SK-N-SH (cell line): ENCODE data around the gene OR2H1. TPM values are rescaled to one million over a fixed set of nuclear protein-coding genes. Genes with fewer than 3 reads are reported as not detected.

ENCODE experiments used
- CTCF ChIA-PET: fragments of 300-600, 350-600 bp; formaldehyde crosslinking; extraction: SDS; loops from one replicate; lab custom pipeline; 2021; lab: Yijun Ruan, JAX
- POLR2A ChIA-PET: fragments of 350-600 bp; sonication (Branson Sonifier 250); formaldehyde crosslinking; extraction: SDS; loops from one replicate; lab custom pipeline; 2020; ENCODE audit warnings: antibody characterized with exemption, inconsistent platforms; lab: Yijun Ruan, JAX
- DNase-seq: peaks from one replicate; pipeline ENCODE4 v3.0.0; 2012
- H2AFZ ChIP-seq: fragments of 200-600 bp; sonication (generic); 2 replicates; pipeline ENCODE4 v1.8.1; 2016; ENCODE audit warnings: antibody characterized with exemption, mild to moderate bottlenecking, low read depth
- H3F3A ChIP-seq: fragments of 200-600 bp; sonication (generic); replicated peaks from 2 replicates; pipeline ENCODE3; 2016; ENCODE audit warnings: antibody characterized with exemption, mild to moderate bottlenecking; ENCODE audit not compliant: insufficient read depth
- H3K27ac ChIP-seq, 2 experiments: fragments of 200-500 bp in 1 of 2; fragments of 200-600 bp in 1 of 2; sonication (Bioruptor generic) in 1 of 2; sonication (generic), shearing (Covaris generic) in 1 of 2; 2 replicates each; pipeline versions ENCODE4 v1.5.1 to v1.6.1; 2014 to 2016; ENCODE audit warnings: low read depth in 2 of 2, inconsistent platforms in 1 of 2, low read length in 1 of 2, mild to moderate bottlenecking in 1 of 2, mixed read lengths in 1 of 2
- H3K27me3 ChIP-seq: fragments of 200-600 bp; sonication (generic), shearing (Covaris generic); 2 replicates; pipeline ENCODE4 v1.6.1; 2016; ENCODE audit warnings: mixed run types; ENCODE audit not compliant: insufficient read depth
- H3K36me3 ChIP-seq, 2 experiments: fragments of 200-500 bp in 1 of 2; fragments of 200-600 bp in 1 of 2; sonication (Bioruptor generic) in 1 of 2; sonication (generic) in 1 of 2; replicated peaks in 1 of 2; 2 replicates each; pipeline versions ENCODE3 to v1.5.1; 2014 to 2016; ENCODE audit warnings: low read length in 1 of 2, mild to moderate bottlenecking in 1 of 2; ENCODE audit not compliant: insufficient read depth in 2 of 2, control insufficient read depth in 1 of 2
- H3K4me1 ChIP-seq, 2 experiments: fragments of 200-500 bp in 1 of 2; fragments of 200-600 bp in 1 of 2; sonication (Bioruptor generic) in 1 of 2; sonication (generic), shearing (Covaris generic) in 1 of 2; 2 replicates each; pipeline versions ENCODE4 v1.5.1 to v1.6.1; 2014 to 2016; ENCODE audit warnings: low read depth in 1 of 2, low read length in 1 of 2, mixed run types in 1 of 2; ENCODE audit not compliant: insufficient read depth in 2 of 2, control insufficient read depth in 1 of 2
- H3K4me2 ChIP-seq: fragments of 200-600 bp; sonication (generic), shearing (Covaris generic); 2 replicates; pipeline ENCODE4 v1.6.1; 2017; ENCODE audit warnings: mixed run types
- H3K4me3 ChIP-seq, 2 experiments: fragments of 200-500 bp in 1 of 2; fragments of 200-600 bp in 1 of 2; sonication (Bioruptor generic) in 1 of 2; sonication (generic), shearing (Covaris generic) in 1 of 2; 2 replicates each; pipeline versions ENCODE4 v1.5.1 to v1.8.1; 2014 to 2016; ENCODE audit warnings: low read depth in 2 of 2, inconsistent platforms in 1 of 2, low read length in 1 of 2, mild to moderate bottlenecking in 1 of 2, mixed read lengths in 1 of 2, moderate library complexity in 1 of 2
- H3K79me2 ChIP-seq: fragments of 200-600 bp; sonication (generic); 2 replicates; pipeline ENCODE4 v1.8.1; 2017; ENCODE audit warnings: mild to moderate bottlenecking; ENCODE audit not compliant: insufficient read depth
- H3K9ac ChIP-seq: fragments of 200-600 bp; sonication (generic); 2 replicates; pipeline ENCODE4 v1.6.1; 2017; ENCODE audit warnings: mixed run types
- H3K9me2 ChIP-seq: fragments of 200-600 bp; sonication (generic); 2 replicates; pipeline ENCODE4 v1.6.1; 2017; ENCODE audit warnings: mixed run types
- H3K9me3 ChIP-seq: fragments of 200-600 bp; sonication (generic); 2 replicates; pipeline ENCODE4 v1.6.1; 2017; ENCODE audit warnings: mixed run types, mild to moderate bottlenecking, moderate library complexity
- H4K20me1 ChIP-seq: fragments of 200-600 bp; sonication (generic); 2 replicates; pipeline ENCODE4 v1.6.1; 2017; ENCODE audit warnings: mild to moderate bottlenecking, mixed run types; ENCODE audit not compliant: insufficient read depth
- ELF1 ChIP-seq: IDR thresholded peaks from 2 replicates; pipeline ENCODE4 v1.4.0; 2012
- EZH2phosphoT487 ChIP-seq: fragments of 200-600 bp; sonication (generic); IDR thresholded peaks from 2 replicates; pipeline ENCODE4 v1.6.1; 2017; ENCODE audit warnings: low read depth, mixed run types, mild to moderate bottlenecking, antibody characterized with exemption, moderate library complexity, borderline replicate concordance
- GABPA ChIP-seq: IDR thresholded peaks from 2 replicates; pipeline ENCODE4 v1.4.0; 2012; ENCODE audit warnings: low read depth, mild to moderate bottlenecking
- GATA2 ChIP-seq: sonication (generic); formaldehyde crosslinking; IDR thresholded peaks from 2 replicates; pipeline ENCODE4 v1.5.0; 2020; ENCODE audit warnings: mild to moderate bottlenecking, missing genetic modification reagents
- NRF1 ChIP-seq: IDR thresholded peaks from 2 replicates; pipeline ENCODE4 v1.6.1; 2012; ENCODE audit warnings: low read depth, mild to moderate bottlenecking, low read length
- POLR2AphosphoS5 ChIP-seq: IDR thresholded peaks from 2 replicates; pipeline ENCODE4 v1.6.1; 2012; ENCODE audit warnings: low read depth, low read length
- RAD21 ChIP-seq: IDR thresholded peaks from 2 replicates; pipeline ENCODE4 v1.6.1; 2012; ENCODE audit warnings: mild to moderate bottlenecking, low read length
- WGBS: methylation state at CpG from one replicate; pipeline ENCODE4 v1.1.6; 2017; ENCODE audit warnings: low lambda C conversion rate; 5-methylcytosine and 5-hydroxymethylcytosine counted together
- polyA plus RNA-seq, 3 experiments: library from polyadenylated mRNA; depleted of rRNA; stranded (reverse); fragments of >200 nt; gene quantifications; 2 replicates each; pipeline ENCODE4 v1.2.3, GENCODE V29; 2012
- TF ChIP-seq, protein P1 (sequence below): IDR thresholded peaks from 2 replicates; pipeline ENCODE4 v1.4.0; 2012; ENCODE audit warnings: low read depth, borderline replicate concordance
- TF ChIP-seq, protein P2 (sequence below): fragments of 200-600 bp; sonication (generic); IDR thresholded peaks from 2 replicates; pipeline ENCODE4 v1.6.1; 2017; ENCODE audit warnings: antibody characterized with exemption, mild to moderate bottlenecking, moderate library complexity

OR2H1 gene
- not detected in 2 replicates for polyA plus RNA-seq (2012; rRNA removed)
- polyA plus RNA-seq (2012; cell fraction: cytosol; rRNA removed): not detected in 2 replicates
- polyA plus RNA-seq (2012; cell fraction: nucleus; rRNA removed): not detected in 2 replicates

DNA sequence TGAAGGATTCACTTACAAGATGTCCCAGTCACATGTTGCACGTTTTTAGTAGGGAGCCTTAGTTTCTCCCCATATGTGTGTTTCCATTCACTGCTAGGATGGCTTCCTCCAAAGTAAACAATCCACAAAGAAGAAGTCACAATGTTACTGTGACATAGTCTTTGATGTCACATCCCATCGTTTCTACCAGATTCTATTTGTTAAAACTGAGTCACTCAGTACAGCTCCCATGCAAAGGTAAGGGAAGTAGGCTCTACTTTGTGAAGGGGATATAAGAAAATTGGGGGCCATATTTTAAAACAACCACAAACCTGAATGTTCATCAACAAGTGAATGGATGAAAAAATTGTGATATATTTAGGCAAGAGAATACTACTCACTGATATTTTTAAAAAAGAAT, at the start of gene OR2H1, which contains the start of gene OR11A1:
TSS of gene OR2H1 (plus strand) at position 185 of the 400 bp plus-strand sequence. CDS start 4,615 bp downstream, outside the sequence.
TSS of gene OR11A1 (minus strand) at position 101 of the 400 bp plus-strand sequence. CDS start 29,430 bp downstream, outside the sequence.
- H3K27me3 ChIP-seq: peaks cover 28% of the 10 kb centered on the region; the same call in 1 of the 2 replicates
- no peak for DNase-seq
- no peak for TF ChIP-seq RAD21
- no peak for TF ChIP-seq GATA2 (CRISPR knock-in tag)
- TF ChIP-seq ELF1: no peak
- no peak for TF ChIP-seq EZH2phosphoT487
- TF ChIP-seq, protein P1, sequence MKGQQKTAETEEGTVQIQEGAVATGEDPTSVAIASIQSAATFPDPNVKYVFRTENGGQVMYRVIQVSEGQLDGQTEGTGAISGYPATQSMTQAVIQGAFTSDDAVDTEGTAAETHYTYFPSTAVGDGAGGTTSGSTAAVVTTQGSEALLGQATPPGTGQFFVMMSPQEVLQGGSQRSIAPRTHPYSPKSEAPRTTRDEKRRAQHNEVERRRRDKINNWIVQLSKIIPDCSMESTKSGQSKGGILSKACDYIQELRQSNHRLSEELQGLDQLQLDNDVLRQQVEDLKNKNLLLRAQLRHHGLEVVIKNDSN: no peak

DNA sequence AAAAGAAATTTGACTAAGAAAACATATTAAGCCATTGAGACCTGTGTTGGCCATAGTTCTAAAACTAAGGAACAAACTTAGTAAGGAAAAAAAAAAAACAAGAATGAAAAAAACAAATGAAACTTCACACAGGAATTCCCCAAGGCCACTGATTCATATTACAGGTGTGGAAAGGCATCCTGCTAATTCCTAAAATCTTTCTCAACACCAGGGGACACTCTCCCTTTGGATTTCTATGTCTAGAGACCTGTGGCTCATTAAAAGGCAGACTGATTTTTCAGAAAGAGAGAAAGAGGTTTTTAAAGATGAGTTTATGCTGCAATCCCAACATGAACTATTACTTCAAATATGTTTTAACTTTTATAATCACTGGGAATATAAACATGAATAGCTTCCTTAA, 42.4 kb upstream of the OR2H1 start, which contains the start of gene OR12D1:
TSS of gene OR12D1 (plus strand) at position 341 of the 400 bp plus-strand sequence.
- no peak within 1 kb of the TSS for H3K9ac ChIP-seq
- no peaks in the 10 kb centered on the region for H3K27me3 ChIP-seq
- TF ChIP-seq GABPA: no peak
- no peak for TF ChIP-seq NRF1
- TF ChIP-seq, protein P1: no peak
- no peak for TF ChIP-seq POLR2AphosphoS5
- TF ChIP-seq, protein P2, sequence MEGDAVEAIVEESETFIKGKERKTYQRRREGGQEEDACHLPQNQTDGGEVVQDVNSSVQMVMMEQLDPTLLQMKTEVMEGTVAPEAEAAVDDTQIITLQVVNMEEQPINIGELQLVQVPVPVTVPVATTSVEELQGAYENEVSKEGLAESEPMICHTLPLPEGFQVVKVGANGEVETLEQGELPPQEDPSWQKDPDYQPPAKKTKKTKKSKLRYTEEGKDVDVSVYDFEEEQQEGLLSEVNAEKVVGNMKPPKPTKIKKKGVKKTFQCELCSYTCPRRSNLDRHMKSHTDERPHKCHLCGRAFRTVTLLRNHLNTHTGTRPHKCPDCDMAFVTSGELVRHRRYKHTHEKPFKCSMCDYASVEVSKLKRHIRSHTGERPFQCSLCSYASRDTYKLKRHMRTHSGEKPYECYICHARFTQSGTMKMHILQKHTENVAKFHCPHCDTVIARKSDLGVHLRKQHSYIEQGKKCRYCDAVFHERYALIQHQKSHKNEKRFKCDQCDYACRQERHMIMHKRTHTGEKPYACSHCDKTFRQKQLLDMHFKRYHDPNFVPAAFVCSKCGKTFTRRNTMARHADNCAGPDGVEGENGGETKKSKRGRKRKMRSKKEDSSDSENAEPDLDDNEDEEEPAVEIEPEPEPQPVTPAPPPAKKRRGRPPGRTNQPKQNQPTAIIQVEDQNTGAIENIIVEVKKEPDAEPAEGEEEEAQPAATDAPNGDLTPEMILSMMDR: peak; percentile 24; the same call in 1 of the 2 replicates
- H3K4me2 ChIP-seq: no peak within 1 kb of the TSS
- no peaks in the 10 kb centered on the region for H3F3A ChIP-seq
- no peaks in the 10 kb centered on the region for H3K36me3 ChIP-seq
- H2AFZ ChIP-seq: no peak within 1 kb of the TSS
- ChIA-PET POLR2A (no interaction called here), CTCF (no interaction called here)
- no peak within 1 kb of the TSS for H3K27ac ChIP-seq
- no peaks in the 10 kb centered on the region for H3K9me3 ChIP-seq
- no peak within 1 kb of the TSS for H3K4me3 ChIP-seq
- no peaks in the 10 kb centered on the region for H3K4me1 ChIP-seq
- no peaks in the 10 kb centered on the region for H3K9me2 ChIP-seq
- no peak for DNase-seq
- H4K20me1 ChIP-seq: no peaks in the 10 kb centered on the region
- H3K79me2 ChIP-seq: no peaks in the 10 kb centered on the region

More for the DNA sequence above, at the start of gene OR2H1, which contains the start of gene OR11A1:
- H3K27ac ChIP-seq: no peak within 1 kb of the TSS
- H3K4me2 ChIP-seq: no peak within 1 kb of the TSS
- H3K36me3 ChIP-seq: no peaks in the 10 kb centered on the region
- H3F3A ChIP-seq: no peaks in the 10 kb centered on the region
- H3K4me1 ChIP-seq: no peaks in the 10 kb centered on the region
- ChIA-PET CTCF (no interaction called here), POLR2A (no interaction called here)
- no peak within 1 kb of the TSS for H3K9ac ChIP-seq
- H3K9me2 ChIP-seq: no peaks in the 10 kb centered on the region
- WGBS: 2% methylated on average over 2 of the region's 2 CpGs
- no peak within 1 kb of the TSS for H2AFZ ChIP-seq
- no peak within 1 kb of the TSS for H3K4me3 ChIP-seq
- H3K79me2 ChIP-seq: no peaks in the 10 kb centered on the region
- H4K20me1 ChIP-seq: no peaks in the 10 kb centered on the region
- no peaks in the 10 kb centered on the region for H3K9me3 ChIP-seq
